ENCODE data around the gene RFTN2. TPM values are rescaled to one million over a fixed set of nuclear protein-coding genes. Genes with fewer than 3 reads are reported as not detected.
A peak's percentile ranks its signal among the peaks of the same experiment; 100 is the strongest.
"Not testable (repeated sequence)": the region's sequence is repeated elsewhere in the genome, so short reads cannot be mapped to it uniquely, and the experiment has no call there.

The RFTN2 gene
- 27.1 TPM for total RNA-seq

DNA sequence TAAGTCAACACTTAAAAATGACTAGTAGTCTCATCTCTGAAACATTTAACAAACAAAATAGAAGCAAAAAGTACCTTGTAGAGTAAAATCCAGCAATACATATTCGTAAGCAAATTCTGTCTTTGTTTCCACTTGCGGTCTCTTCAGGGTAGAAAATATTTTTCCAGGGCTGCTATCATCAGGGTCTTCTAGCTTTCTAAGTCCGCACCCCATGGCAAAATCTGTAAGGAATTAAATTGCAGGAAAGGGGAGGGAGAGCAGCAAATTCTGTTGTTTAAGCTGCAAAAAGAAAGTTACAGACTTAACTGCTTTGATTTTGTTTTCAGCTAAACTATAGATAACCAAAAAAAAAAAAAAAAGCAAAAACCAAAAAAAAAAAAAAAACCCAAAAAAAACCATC is at the start of gene RFTN2:
Gene RFTN2 (minus strand): TSS at position 342 of the 400 bp plus-strand sequence. CDS start 129 bp downstream, at position 213.
- peak; percentile 67 for DNase-seq

DNA sequence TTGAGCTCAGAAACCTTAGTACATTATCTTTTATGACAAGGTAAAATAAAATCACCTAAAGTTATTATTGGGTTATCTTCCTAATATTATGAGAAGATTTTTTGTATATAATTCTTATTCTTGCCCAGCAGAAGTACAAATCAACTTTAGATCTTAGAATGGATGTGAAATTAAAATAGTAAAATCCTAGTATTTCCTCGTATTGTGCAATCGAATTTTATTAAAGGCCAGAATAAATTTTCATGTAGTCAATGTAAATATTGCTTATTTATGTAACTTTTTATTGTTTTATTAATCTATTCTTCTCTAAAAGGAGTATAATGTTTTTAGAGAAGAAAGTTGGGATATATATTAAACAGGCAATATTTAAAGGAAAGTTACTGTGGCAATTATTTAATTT is 42.5 kb upstream of the RFTN2 start:
- no peak for DNase-seq

- DNase-seq, result no peak
Observed at GRCh38 chr2:197713271-197713670, 37.9 kb upstream of the RFTN2 start.

DNA sequence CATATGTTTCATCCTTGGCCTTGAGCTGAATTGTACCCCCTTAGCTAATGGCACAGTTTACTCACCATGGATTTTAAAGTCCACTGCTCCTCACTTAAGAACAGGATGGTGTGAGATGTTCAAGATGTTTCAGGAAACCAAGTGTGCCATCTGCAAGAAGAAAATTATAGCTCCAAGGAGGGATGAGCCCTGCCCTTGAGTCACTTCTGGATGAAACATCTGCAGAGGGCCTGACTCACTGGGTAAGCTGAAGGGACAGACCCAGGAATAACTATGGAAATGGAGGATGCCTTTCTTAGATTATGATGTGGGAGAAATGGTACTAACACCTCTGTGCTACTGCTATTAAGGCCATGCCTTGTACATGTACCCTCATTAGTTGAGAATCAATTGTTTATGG is 36.2 kb upstream of the RFTN2 start:
- no peak for DNase-seq

DNA sequence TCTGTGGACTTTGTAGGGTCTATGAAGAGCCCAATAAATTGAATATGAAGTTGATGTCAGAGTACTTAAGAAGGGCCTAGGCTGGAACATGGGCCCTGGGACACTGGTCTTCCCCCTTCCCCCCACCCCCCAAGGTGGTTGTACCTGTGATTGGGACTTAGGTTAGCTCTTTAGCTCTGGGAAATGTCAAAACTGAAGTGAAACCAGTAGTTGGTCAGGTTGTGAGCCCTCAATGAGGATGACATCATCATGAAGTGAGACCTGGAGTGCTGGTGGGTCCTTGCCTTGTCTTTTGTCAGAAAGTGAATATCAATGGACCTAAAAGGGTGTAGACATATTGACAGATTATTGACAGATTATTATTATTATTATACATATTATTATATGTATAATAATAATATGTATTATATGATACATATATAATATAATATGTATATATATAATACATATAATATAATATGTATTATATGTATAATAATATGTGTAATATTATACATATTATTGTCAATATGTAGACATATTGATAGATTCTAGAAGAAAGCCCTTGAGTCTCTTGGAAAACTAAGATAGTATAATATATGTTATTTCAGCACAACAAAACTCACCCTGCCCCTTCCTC is 35.1 kb upstream of the RFTN2 start:
- no peak for DNase-seq

- not testable (repeated sequence) for DNase-seq
Observed at GRCh38 chr2:197709140-197709539, 33.8 kb upstream of the RFTN2 start.

DNA sequence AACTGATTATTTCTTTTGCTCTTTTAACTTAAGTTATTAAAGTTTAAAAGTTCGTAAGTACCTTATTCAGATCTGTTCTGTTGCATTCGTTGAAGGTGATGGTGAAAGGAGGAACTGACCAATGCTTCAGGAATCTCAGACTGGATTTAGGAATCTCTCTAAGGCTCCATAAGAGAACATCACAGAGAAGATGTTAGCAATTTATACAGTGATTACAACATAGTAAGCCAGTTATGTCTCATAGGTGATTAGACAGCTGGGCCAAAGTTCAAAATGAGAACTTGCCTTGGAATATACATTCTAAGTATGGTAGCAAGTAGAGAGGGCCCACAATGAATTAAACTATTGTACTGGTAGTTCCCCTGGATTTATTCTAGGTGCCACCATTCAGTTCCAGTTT is 32.9 kb upstream of the RFTN2 start:
- no peak for DNase-seq

- peak; percentile 30 for DNase-seq
Observed at GRCh38 chr2:197707316-197708213, 32.2 kb upstream of the RFTN2 start.

DNA sequence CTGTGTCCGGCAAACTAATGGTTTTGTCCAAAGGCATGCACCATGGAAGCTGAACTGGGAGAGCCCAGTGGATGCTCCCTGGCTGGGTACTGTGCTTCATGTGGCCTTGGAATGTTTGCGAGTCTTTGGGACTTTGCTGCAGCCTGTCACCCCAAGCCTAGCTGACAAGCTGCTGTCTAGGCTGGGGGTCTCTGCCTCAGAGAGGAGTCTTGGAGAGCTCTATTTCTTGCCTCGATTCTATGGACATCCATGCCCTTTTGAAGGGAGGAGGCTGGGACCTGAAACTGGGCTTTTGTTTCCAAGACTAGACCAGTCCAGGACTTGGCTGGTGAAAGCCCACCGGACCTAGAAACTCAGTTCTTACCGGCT is 31.4 kb upstream of the RFTN2 start:
- DNase-seq, result no peak

DNA sequence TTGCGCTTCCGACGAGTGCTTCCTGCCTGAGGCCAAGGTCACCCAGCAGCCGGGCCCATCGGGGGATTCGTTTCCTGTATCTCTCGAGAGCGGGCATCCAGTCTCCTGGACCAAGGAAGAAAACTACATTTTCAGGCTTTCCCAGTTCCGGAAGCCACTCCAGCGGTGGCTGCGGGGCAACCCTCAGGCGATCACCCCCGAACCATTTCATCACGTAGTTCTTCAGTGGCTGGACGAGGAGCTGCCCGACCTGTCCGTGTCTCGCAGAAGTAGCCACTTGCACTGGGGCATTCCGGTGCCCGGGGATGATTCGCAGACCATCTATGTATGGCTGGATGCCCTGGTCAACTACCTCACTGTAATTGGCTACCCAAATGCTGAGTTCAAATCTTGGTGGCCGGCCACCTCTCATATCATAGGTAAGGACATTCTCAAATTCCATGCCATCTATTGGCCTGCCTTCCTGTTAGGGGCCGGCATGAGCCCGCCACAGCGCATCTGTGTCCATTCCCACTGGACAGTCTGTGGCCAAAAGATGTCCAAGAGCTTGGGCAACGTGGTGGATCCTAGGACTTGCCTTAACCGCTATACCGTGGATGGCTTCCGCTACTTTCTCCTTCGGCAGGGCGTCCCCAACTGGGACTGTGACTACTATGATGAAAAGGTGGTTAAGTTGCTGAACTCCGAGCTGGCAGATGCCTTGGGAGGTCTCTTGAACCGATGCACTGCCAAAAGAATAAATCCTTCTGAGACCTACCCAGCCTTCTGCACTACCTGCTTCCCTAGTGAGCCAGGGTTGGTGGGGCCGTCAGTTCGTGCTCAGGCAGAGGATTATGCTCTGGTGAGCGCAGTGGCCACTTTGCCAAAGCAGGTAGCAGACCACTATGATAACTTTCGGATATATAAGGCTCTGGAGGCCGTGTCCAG is 30.8 kb upstream of the RFTN2 start:
- DNase-seq, result no peak

- peak; percentile 84 for DNase-seq
Observed at GRCh38 chr2:197705121-197705911, 29.9 kb upstream of the RFTN2 start, which contains the start of gene MARS2. Gene MARS2, plus strand, starts transcription at chr2:197705369. Its CDS starts 37 bp downstream, at chr2:197705406.

- no peak for DNase-seq
Observed at GRCh38 chr2:197704434-197705120, 29.2 kb upstream of the RFTN2 start.

GRCh38 chr2:197700960-197701359 is 25.6 kb upstream of the RFTN2 start:
- no peak for DNase-seq

DNA sequence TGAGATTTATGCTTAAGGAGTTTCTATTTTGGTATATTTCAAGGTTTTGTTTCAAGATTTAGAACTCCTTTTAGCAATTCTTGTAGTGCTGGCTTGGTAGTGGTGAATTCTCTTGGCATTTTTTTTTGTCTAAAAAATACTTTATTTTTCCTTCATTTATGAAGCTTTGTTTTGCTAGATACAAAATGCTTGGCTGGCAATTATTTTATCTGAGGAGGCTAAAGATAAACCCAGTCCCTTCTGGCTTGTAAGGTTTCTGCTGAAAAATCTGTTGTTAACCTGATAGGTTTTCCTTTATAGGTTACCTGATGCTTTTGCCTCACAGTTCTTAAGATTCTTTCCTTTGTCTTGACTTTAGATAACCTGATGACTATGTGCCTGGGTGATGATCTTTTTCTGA is 24.3 kb upstream of the RFTN2 start:
- DNase-seq, result not testable (repeated sequence)

DNA sequence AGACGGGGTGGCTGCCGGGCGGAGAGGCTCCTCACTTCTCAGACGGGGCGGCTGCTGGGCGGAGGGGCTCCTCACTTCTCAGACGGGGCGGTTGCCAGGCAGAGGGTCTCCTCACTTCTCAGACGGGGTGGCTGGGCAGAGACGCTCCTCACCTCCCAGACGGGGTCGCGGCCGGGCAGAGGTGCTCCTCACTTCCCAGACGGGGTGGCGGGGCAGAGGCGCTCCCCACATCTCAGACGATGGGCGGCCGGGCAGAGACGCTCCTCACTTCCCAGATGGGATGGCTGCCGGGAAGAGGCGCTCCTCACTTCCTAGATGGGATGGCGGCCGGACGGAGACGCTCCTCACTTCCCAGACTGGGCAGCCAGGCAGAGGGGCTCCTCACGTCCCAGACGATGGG is 21.2 kb upstream of the RFTN2 start:
- DNase-seq, result not testable (repeated sequence)

DNA sequence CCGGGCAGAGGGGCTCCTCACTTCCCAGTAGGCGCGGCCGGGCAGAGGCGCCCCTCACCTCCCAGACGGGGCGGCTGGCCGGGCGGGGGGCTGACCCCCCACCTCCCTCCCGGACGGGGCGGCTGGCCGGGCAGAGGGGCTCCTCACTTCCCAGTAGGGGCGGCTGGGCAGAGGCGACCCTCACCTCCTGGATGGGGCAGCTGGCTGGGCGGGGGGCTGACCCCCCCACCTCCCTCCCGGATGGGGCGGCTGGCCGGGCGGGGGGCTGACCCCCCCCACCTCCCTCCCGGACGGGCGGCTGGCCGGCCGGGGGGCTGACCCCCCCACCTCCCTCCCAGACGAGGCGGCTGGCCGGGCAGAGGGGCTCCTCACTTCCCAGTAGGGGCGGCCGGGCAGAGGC is 20.6 kb upstream of the RFTN2 start:
- DNase-seq, result not testable (repeated sequence)

GRCh38 chr2:197695206-197695605 is 19.8 kb upstream of the RFTN2 start:
- DNase-seq, result not testable (repeated sequence)

DNA sequence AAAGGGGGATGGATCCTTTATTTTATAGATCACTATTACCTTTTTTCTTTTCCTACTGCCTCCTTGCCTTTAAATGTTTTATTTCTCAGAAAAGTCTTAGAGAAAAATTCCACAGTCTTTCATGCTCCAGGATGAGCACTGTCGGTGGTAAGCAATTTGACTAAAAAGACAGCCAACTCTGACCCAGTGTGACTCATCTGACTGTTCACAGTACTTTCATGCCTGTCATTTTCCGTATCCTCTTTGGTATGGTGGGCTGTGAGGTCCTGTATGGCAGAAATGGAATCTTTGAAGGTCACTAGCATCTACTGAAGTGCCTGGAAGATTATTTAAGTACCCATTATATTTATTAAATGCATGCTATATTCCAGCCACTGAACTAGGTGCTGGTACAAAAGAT is 2.1 kb upstream of the RFTN2 start:
- no peak for DNase-seq

DNA sequence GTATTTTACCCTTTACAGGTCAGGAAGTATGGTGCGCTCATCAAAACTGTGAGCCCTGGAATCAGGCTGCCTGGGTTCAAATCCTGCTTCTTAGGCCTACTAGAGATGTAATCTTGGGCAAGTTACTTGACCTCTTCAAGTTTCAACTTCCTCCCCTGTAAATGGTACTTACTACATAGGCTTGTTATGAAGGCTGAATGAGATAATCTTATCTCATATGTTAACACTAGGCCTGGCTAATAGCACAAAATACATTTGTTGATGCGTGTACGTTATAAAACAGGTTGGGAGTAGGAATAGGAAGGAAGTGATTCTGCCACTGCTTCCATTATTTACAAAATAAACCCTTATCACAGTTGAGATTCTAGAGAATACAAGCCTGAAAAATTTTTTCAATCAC is 1.7 kb upstream of the RFTN2 start:
- DNase-seq, result no peak

- peak; percentile 94 for DNase-seq
Observed at GRCh38 chr2:197675711-197676188, 363 bp upstream of the RFTN2 start.

GRCh38 chr2:197674591-197674990 is 796 bp downstream of the RFTN2 start:
- peak; percentile 43 for DNase-seq
